MCF 10A (cell line): ENCODE measurements around the gene ABI1. TPM values are rescaled to one million over a fixed set of nuclear protein-coding genes. Genes with fewer than 3 reads are reported as not detected.

Experiments
- BruUV-seq: library from RNA; stranded (reverse); fragments of 400-500 nt; replicated peaks from 2 replicates; lab custom pipeline; 2021; lab: Mats Ljungman, UMichigan
- CTCF ChIA-PET: fragments of 300-600 bp; sonication (Branson Sonifier 250); formaldehyde crosslinking; extraction: SDS; loops from one replicate; lab custom pipeline; 2021; ENCODE audit warnings: antibody characterized with exemption, inconsistent platforms; lab: Yijun Ruan, JAX
- POLR2A ChIA-PET: fragments of 300-600, 350-650 bp; sonication (Branson Sonifier 250); formaldehyde crosslinking; extraction: SDS; loops from one replicate; lab custom pipeline; 2020; ENCODE audit warnings: antibody characterized with exemption, inconsistent platforms; lab: Yijun Ruan, JAX
- DNase-seq: peaks from one replicate; pipeline ENCODE4 v3.0.0-alpha.2; 2018; ENCODE audit not compliant: unreplicated experiment
- H3K27ac Mint-ChIP-seq: one replicate; pipeline ENCODE4 v1.8.0; 2022; ENCODE audit warnings: mild to moderate bottlenecking, low read depth, mixed read lengths; ENCODE audit not compliant: unreplicated experiment
- H3K27me3 Mint-ChIP-seq: one replicate; pipeline ENCODE4 v1.8.0; 2022; ENCODE audit warnings: mixed read lengths; ENCODE audit not compliant: insufficient read depth, unreplicated experiment
- H3K36me3 Mint-ChIP-seq: one replicate; pipeline ENCODE4 v1.8.0; 2022; ENCODE audit warnings: mild to moderate bottlenecking, moderate library complexity, mixed read lengths; ENCODE audit not compliant: insufficient read depth, unreplicated experiment
- H3K4me1 Mint-ChIP-seq: one replicate; pipeline ENCODE4 v1.8.0; 2022; ENCODE audit warnings: mixed read lengths; ENCODE audit not compliant: insufficient read depth, unreplicated experiment
- H3K4me3 Mint-ChIP-seq: one replicate; pipeline ENCODE4 v1.8.0; 2022; ENCODE audit warnings: mild to moderate bottlenecking, moderate library complexity, mixed read lengths; ENCODE audit not compliant: unreplicated experiment
- H3K9me3 Mint-ChIP-seq: one replicate; pipeline ENCODE4 v1.8.0; 2022; ENCODE audit warnings: mixed read lengths; ENCODE audit not compliant: unreplicated experiment
- CTCF ChIP-seq: fragments of 200-600 bp; IDR thresholded peaks from one replicate; pipeline ENCODE4 v1.8.0; 2022; ENCODE audit warnings: antibody characterized with exemption, mild to moderate bottlenecking; ENCODE audit not compliant: unreplicated experiment
- intact Hi-C: fragments of 100-400 bp; cut with micrococcal nuclease; formaldehyde crosslinking; loops from 2 replicates; pipeline ENCODE4 v1.14.1; 2022
- total RNA-seq: library from RNA; stranded (reverse); gene quantifications from 2 replicates; pipeline ENCODE4 v1.2.3, GENCODE V29; 2022

The ABI1 gene
- total RNA-seq, 1 experiment from 2014 or later = 53.0 TPM

- peak overlapping the region; percentile 75 for H3K27ac Mint-ChIP-seq
- TF ChIP-seq CTCF = no peak
- H3K36me3 Mint-ChIP-seq = peaks cover 6% of the 10 kb centered on the region
- POLR2A ChIA-PET = no interaction called here
- no peaks in the 10 kb centered on the region for H3K27me3 Mint-ChIP-seq
- H3K4me3 Mint-ChIP-seq = no peak overlapping the region
- intact Hi-C loops = no loop called here
- no TSS peak for BruUV-seq
- H3K4me1 Mint-ChIP-seq = peaks cover 34% of the 10 kb centered on the region
- no peaks in the 10 kb centered on the region for H3K9me3 Mint-ChIP-seq
- CTCF ChIA-PET = no interaction called here
- no peak for DNase-seq
Measured at GRCh38 chr10:26840938-26841732, 19.6 kb downstream of the ABI1 start.

DNA sequence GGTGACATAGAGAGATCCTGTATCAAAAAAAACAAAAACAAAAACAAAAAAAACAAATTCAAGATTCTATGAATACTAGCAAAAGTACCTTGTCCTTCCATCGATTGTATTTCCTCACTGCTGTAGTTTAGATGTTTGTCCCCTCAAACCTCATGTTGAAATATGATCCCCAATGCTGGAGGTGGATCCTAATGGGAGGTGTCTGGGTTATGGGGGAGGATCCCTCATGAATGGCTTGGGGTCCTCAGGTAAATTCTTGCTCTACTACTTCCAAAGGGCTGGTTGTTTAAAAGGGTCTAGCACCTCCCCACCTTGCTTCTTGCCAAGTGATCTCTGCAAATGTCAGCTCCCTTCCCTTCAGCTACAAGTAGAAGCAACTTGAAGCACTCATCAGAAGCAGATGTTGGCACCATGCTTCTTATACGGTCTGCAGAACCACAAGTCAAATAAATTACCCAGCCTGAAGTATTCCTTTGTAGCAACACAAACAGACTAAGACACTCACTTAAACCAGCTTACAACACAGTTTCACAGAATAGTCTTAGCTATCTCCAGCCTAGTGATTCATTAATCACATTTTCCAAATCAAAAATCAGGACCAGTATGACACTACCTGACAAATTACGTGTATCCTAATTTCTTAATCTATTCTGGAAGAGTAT, 20.7 kb downstream of the ABI1 start:
- intact Hi-C loops = no loop called here
- H3K36me3 Mint-ChIP-seq = peaks cover 9% of the 10 kb centered on the region
- no peak overlapping the region for H3K4me3 Mint-ChIP-seq
- H3K4me1 Mint-ChIP-seq = peaks cover 34% of the 10 kb centered on the region
- TF ChIP-seq CTCF = no peak
- H3K27ac Mint-ChIP-seq = no peak overlapping the region
- BruUV-seq = no TSS peak
- no peaks in the 10 kb centered on the region for H3K27me3 Mint-ChIP-seq
- no peaks in the 10 kb centered on the region for H3K9me3 Mint-ChIP-seq
- POLR2A ChIA-PET = interaction anchor here (0.8 kb wide), 1 partner anchor 18 kb away, joined by 3 read pairs; no protein-coding TSS in a partner anchor
- CTCF ChIA-PET = interaction anchor here (0.6 to 0.8 kb wide), 2 partner anchors 36 to 1374 kb away, joined by 3 to 4 read pairs; no protein-coding TSS in a partner anchor
- no peak for DNase-seq

DNA sequence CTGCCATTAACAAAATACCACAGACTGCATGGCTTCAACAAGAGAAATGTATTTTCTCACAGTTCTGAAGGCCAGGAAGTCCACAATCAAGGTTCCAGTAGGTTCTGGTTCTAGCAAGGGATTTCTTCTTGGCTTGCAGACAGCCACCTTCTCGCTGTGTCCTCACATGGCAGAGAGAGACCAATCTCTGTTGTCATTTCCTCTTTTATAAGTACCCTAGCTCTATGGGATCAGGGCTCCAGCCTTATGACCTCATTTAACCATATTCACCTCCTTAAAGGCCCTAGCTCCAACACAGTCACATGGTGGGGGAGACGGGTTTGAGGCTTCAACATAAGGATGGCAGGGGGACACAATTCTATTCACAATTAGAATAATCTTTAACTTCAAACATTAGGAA, 23.6 kb downstream of the ABI1 start:
- Mint-ChIP-seq H3K4me1 (peaks cover 21% of the 10 kb centered on the region), H3K27me3 (no peaks in the 10 kb centered on the region), H3K27ac (no peak overlapping the region), H3K36me3 (peaks cover 4% of the 10 kb centered on the region), H3K9me3 (no peaks in the 10 kb centered on the region), H3K4me3 (no peak overlapping the region)
- TF ChIP-seq CTCF = no peak
- intact Hi-C loops = no loop called here
- DNase-seq = no peak
- ChIA-PET CTCF (interaction anchor here (0.6 kb wide), 1 partner anchor 1857 kb away, joined by 4 read pairs; no protein-coding TSS in a partner anchor), POLR2A (no interaction called here)
- no TSS peak for BruUV-seq

GRCh38 chr10:26835025-26835424, 25.7 kb downstream of the ABI1 start:
- no TSS peak for BruUV-seq
- Mint-ChIP-seq H3K4me3 (no peak overlapping the region), H3K9me3 (no peaks in the 10 kb centered on the region), H3K27me3 (no peaks in the 10 kb centered on the region), H3K4me1 (peaks cover 7% of the 10 kb centered on the region), H3K27ac (no peak overlapping the region), H3K36me3 (peaks cover 4% of the 10 kb centered on the region)
- no peak for DNase-seq
- ChIA-PET CTCF (interaction anchor here (0.8 kb wide), 1 partner anchor 99 kb away, joined by 3 read pairs; no protein-coding TSS in a partner anchor), POLR2A (no interaction called here)
- intact Hi-C loops = no loop called here
- no peak for TF ChIP-seq CTCF
